ENCODE data around the gene LTBR. TPM values are rescaled to one million over a fixed set of nuclear protein-coding genes. Genes with fewer than 3 reads are reported as not detected.

LTBR gene
- total and polyA plus RNA-seq, 2 donors (not counting 3 experiments of a cell fraction or from before 2014, with no cell fraction given) = 70.7 to 102 TPM

DNA sequence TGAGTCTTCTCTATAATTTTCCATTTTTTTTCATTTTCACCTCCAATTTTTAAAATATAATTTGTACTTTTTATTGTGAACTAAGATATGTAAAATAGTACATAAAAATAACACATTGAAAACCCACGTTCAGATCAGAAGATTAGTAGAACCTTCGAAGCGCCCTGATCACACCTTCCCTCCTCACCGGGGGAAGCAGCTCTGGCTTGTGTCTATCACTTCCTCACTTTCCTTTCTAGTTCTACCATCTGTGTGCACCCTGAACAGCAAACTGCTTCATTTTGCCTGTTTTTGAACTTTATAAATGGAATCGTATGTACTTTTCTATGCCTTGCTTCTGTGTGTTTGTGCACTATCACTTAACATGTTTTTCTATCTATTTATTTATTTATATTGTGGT, 49.0 kb downstream of the LTBR start:
- no peak overlapping the region for H2AFZ ChIP-seq (ENCODE audit: low read depth, low read length)
- DNase-seq (ENCODE audit: low read depth, low spot score) (no peak), FAIRE-seq (no peak)
- dilution Hi-C loops (cut with MboI; ENCODE audit: extremely low pct_ligation_motif_present, low sequenced_read_pairs) (no loop called here), intact Hi-C loops (cut with micrococcal nuclease) (no loop called here)
- H3K27me3 ChIP-seq (ENCODE audit: control insufficient read depth in 2 of 2, insufficient read depth in 2 of 2, low read length in 2 of 2) = no peaks in the 10 kb centered on the region
- TF ChIP-seq MYC (IDR thresholded peaks at IDR 0.05; ENCODE audit: low read depth, low read length) (no peak), POLR2AphosphoS5 (IDR thresholded peaks at IDR 0.05; ENCODE audit: insufficient read depth, low read depth, low read length) (no peak), POLR2A (IDR thresholded peaks at IDR 0.05; ENCODE audit: low read depth, low read length) (no peak), EZH2 (IDR thresholded peaks at IDR 0.05; ENCODE audit: borderline replicate concordance, low read depth, low read length, severe bottlenecking) (no peak), FOS (IDR thresholded peaks at IDR 0.05; ENCODE audit: borderline replicate concordance, insufficient read depth, low read length) (no peak), GATA2 (IDR thresholded peaks at IDR 0.05; ENCODE audit: insufficient read depth, insufficient read length, low read depth, low read length) (no peak), JUN (IDR thresholded peaks at IDR 0.05; ENCODE audit: borderline replicate concordance, insufficient read depth, insufficient read length, low read depth) (no peak)
- TF ChIP-seq, protein P1, sequence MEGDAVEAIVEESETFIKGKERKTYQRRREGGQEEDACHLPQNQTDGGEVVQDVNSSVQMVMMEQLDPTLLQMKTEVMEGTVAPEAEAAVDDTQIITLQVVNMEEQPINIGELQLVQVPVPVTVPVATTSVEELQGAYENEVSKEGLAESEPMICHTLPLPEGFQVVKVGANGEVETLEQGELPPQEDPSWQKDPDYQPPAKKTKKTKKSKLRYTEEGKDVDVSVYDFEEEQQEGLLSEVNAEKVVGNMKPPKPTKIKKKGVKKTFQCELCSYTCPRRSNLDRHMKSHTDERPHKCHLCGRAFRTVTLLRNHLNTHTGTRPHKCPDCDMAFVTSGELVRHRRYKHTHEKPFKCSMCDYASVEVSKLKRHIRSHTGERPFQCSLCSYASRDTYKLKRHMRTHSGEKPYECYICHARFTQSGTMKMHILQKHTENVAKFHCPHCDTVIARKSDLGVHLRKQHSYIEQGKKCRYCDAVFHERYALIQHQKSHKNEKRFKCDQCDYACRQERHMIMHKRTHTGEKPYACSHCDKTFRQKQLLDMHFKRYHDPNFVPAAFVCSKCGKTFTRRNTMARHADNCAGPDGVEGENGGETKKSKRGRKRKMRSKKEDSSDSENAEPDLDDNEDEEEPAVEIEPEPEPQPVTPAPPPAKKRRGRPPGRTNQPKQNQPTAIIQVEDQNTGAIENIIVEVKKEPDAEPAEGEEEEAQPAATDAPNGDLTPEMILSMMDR (IDR thresholded peaks at IDR 0.05; ENCODE audit: extremely low read depth in 1 of 2, insufficient read depth in 1 of 2, low read depth in 1 of 2, low read length in 2 of 2) = no peak
- TF ChIP-seq, protein P2, sequence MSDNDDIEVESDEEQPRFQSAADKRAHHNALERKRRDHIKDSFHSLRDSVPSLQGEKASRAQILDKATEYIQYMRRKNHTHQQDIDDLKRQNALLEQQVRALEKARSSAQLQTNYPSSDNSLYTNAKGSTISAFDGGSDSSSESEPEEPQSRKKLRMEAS (IDR thresholded peaks at IDR 0.05; ENCODE audit: insufficient read depth, insufficient read length) = no peak
- ChIA-PET CTCF (interaction anchor here (1.1 kb wide), 1 partner anchor 9 kb away, joined by 3 read pairs; no protein-coding TSS in a partner anchor), POLR2A (no interaction called here)
- no peak overlapping the region for H3K4me2 ChIP-seq (ENCODE audit: insufficient read depth, low read length)
- H3K36me3 ChIP-seq (ENCODE audit: control insufficient read depth in 2 of 2, extremely low read depth in 1 of 2, insufficient read depth in 2 of 2, low read length in 2 of 2) = no peaks in the 10 kb centered on the region
- H3K9me3 ChIP-seq (replicated peaks; ENCODE audit: control insufficient read depth, insufficient read depth, low read length) = no peaks in the 10 kb centered on the region
- no peak overlapping the region for H3K4me3 ChIP-seq (replicated peaks in 1 of 3; ENCODE audit: insufficient read depth in 1 of 3, low read depth in 1 of 3, low read length in 3 of 3)
- no peaks in the 10 kb centered on the region for H3K9me1 ChIP-seq (replicated peaks; ENCODE audit: control insufficient read depth, extremely low read depth, insufficient read depth, low read length)
- H3K4me1 ChIP-seq (ENCODE audit: control insufficient read depth, extremely low read depth, insufficient read depth, low read length) = peaks cover 18% of the 10 kb centered on the region
- H4K20me1 ChIP-seq (replicated peaks; ENCODE audit: control insufficient read depth, extremely low read depth, insufficient read depth, low read length) = no peaks in the 10 kb centered on the region
- no peak overlapping the region for H3K27ac ChIP-seq (ENCODE audit: insufficient read depth, low read depth, low read length)
- no peaks in the 10 kb centered on the region for H3K79me2 ChIP-seq (ENCODE audit: control insufficient read depth, insufficient read depth, low read length)
- no TSS peak for BruUV-seq (replicated peaks)
- H3K9ac ChIP-seq (replicated peaks; ENCODE audit: extremely low read depth, insufficient read depth, low read length) = no peak overlapping the region

Data from endothelial cell of umbilical vein (primary cell).